Motor neuron (in vitro differentiated cells): Measurements from ENCODE around the gene C9orf153. TPM values are rescaled to one million over a fixed set of nuclear protein-coding genes. Genes with fewer than 3 reads are reported as not detected.

ENCODE experiments used
- ATAC-seq, 8 experiments: fragments of 200-7000 bp; cut with Tn5 transposase; replicated peaks in 6 of 8; 2 replicates each; pipeline ENCODE4 v1.8.0; 2021; ENCODE audit warnings: mild to moderate bottlenecking in 8 of 8, moderate library complexity in 8 of 8
- H3K27ac ChIP-seq, 2 donors: fragments of 250-450 bp; sonication (Bioruptor Pico); 2 replicates each; pipeline ENCODE4 v1.9.0; 2021; ENCODE audit warnings: antibody characterized with exemption in 2 of 2, mild to moderate bottlenecking in 2 of 2, moderate library complexity in 1 of 2
- H3K4me1 ChIP-seq, 2 donors: fragments of 250-450 bp; sonication (Bioruptor Pico); replicated peaks in 1 of 2; 2 replicates each; pipeline ENCODE4 v1.6.1; 2021; ENCODE audit warnings: antibody characterized with exemption in 2 of 2, mild to moderate bottlenecking in 2 of 2, moderate library complexity in 1 of 2
- H3K4me3 ChIP-seq, 5 donors: fragments of 250-450 bp; sonication (Bioruptor Pico); 2 replicates each; pipeline ENCODE4 v1.9.0; 2021; ENCODE audit warnings: antibody characterized with exemption in 5 of 5, mild to moderate bottlenecking in 5 of 5, moderate library complexity in 4 of 5
- WGBS, 10 experiments: fragments of 450-650 bp; shearing (Covaris generic); methylation state at CpG; one replicate each; pipeline ENCODE4 v1.0.0; 2022; 5-methylcytosine and 5-hydroxymethylcytosine counted together
- in situ Hi-C, 9 experiments: fragments of 400-800 bp; cut with MboI; loops; one replicate each; pipeline ENCODE4 v1.15.0; 2021; ENCODE audit warnings: low sequenced_read_pairs in 9 of 9, low pct_unique_long_range_greater_than_20kb in 2 of 9; ENCODE audit not compliant: unreplicated experiment in 9 of 9
- total RNA-seq, 8 experiments: library from RNA; unstranded; fragments of 300-600 nt; gene quantifications; 2 replicates each; pipeline versions ENCODE4 v1.2.3 to v1.2.4, GENCODE V29; 2022

The C9orf153 gene
- total RNA-seq, 8 experiments from 2014 or later = 0.18 to 1.4 (median 0.49) TPM; not detected in 1

DNA sequence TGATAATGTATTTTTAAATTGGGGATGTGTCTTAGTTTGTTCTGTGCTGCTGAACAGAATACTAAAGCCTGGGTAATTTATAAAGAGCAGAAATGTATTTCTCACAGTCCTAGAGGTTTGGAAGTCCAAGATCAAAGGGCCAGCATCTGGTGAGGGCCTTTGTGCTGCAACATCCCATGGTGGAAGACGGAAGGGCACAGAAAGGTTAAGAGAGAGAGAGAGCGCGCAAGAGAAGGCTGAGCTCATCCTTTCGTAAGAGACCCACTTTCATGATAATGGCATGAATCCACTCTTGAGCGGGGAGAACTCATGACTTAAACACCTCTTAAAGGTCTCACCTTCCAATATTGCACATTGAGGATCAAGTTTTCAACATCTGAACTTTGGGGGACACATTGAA, 81.0 kb downstream of the C9orf153 start:
- in situ Hi-C loops = no loop called here
- Histone ChIP-seq H3K27ac (no peak overlapping the region), H3K4me3 (no peak overlapping the region), H3K4me1 (peaks cover 8 to 13% of the 10 kb centered on the region in 2 donors)
- ATAC-seq = peak in 5 of 8 experiments; percentile 24 to 65 (median 54)
- 47 to 80% (median 65%) methylated on average over 2 to 5 of the region's 5 CpGs; no CpG with 5 or more reads in 2 of the 10 experiments for WGBS, 10 experiments

GRCh38 chr9:86177995-86178394, 81.5 kb downstream of the C9orf153 start:
- no peak overlapping the region for H3K27ac ChIP-seq
- 0 to 38% (median 10%) methylated on average over 1 of the region's 1 CpG; no CpG with 5 or more reads in 3 of the 10 experiments for WGBS, 10 experiments
- in situ Hi-C loops = no loop called here
- H3K4me3 ChIP-seq = no peak overlapping the region
- peaks cover 8 to 13% of the 10 kb centered on the region in 2 donors for H3K4me1 ChIP-seq
- ATAC-seq = peak in 4 of 8 experiments; percentile 50 to 79 (median 62)

GRCh38 chr9:86176468-86176867, 83.0 kb downstream of the C9orf153 start:
- 50 to 100% (median 100%) methylated on average over 1 to 4 of the region's 5 CpGs; no CpG with 5 or more reads in 4 of the 10 experiments for WGBS, 10 experiments
- Histone ChIP-seq H3K4me3 (no peak overlapping the region), H3K4me1 (peaks cover 8 to 11% of the 10 kb centered on the region in 2 donors), H3K27ac (no peak overlapping the region)
- in situ Hi-C loops = no loop called here
- ATAC-seq = peak in 4 of 8 experiments; percentile 25 to 84 (median 34)

GRCh38 chr9:86175743-86176456, 83.6 kb downstream of the C9orf153 start:
- peak in 3 of 8 experiments; percentile 37 to 80 (median 38) for ATAC-seq
- no peak overlapping the region for H3K27ac ChIP-seq
- no peak overlapping the region for H3K4me3 ChIP-seq
- in situ Hi-C loops = no loop called here
- peaks cover 8 to 10% of the 10 kb centered on the region in 2 donors for H3K4me1 ChIP-seq
- 28 to 100% (median 95%) methylated on average over 1 to 4 of the region's 5 CpGs; no CpG with 5 or more reads in 5 of the 10 experiments for WGBS, 10 experiments

GRCh38 chr9:86175223-86175622, 84.2 kb downstream of the C9orf153 start:
- Histone ChIP-seq H3K4me3 (no peak overlapping the region), H3K27ac (no peak overlapping the region), H3K4me1 (peaks cover 8 to 10% of the 10 kb centered on the region in 2 donors)
- ATAC-seq = peak in 3 of 8 experiments; percentile 22 to 64 (median 44)
- in situ Hi-C loops = no loop called here
- 51 to 100% (median 70%) methylated on average over 1 to 4 of the region's 5 CpGs; no CpG with 5 or more reads in 6 of the 10 experiments for WGBS, 10 experiments

Other genes with a start within 250 kb of the C9orf153 start
- gene GOLM1, start 160.1 kb downstream of the C9orf153 start, total RNA-seq = 100 to 1,000 TPM in 3 of 8 experiments, 10 to 100 TPM in 5; 32.9 to 389 (median 58.4) TPM
- gene ISCA1, start 22.9 kb upstream of the C9orf153 start, total RNA-seq = 10 to 100 TPM; 37.8 to 80.7 (median 63.1) TPM
- gene TUT7, start 94.8 kb upstream of the C9orf153 start, total RNA-seq = 10 to 100 TPM; 14.3 to 33.6 (median 21.7) TPM